ENCODE measurements around the gene MVK.

GRCh38 chr12:109625131-109625559, 51.6 kb downstream of the MVK start:
- TF ChIP-seq CTCF (IDR thresholded peaks at IDR 0.05; ENCODE audit: low read length) (no peak), EZH2 (IDR thresholded peaks at IDR 0.05; ENCODE audit: borderline replicate concordance, low read length) (no peak)

Measured in OCI-LY1 (cell line).